Adipocyte (in vitro differentiated cells): ENCODE measurements around the gene AOC3.

Source experiments
- DNase-seq: peaks from one replicate; pipeline ENCODE4 v3.0.0-alpha.2; 2015; ENCODE audit warnings: low read depth
- H3K27me3 ChIP-seq: replicated peaks from 2 replicates; pipeline ENCODE4 v1.7.0; 2013; ENCODE audit warnings: mild to moderate bottlenecking, low read length, moderate library complexity; ENCODE audit not compliant: control insufficient read depth, insufficient read depth
- H3K36me3 ChIP-seq: 2 replicates; pipeline ENCODE4 v1.7.0; 2013; ENCODE audit warnings: low read length, mild to moderate bottlenecking, moderate library complexity; ENCODE audit not compliant: control insufficient read depth, insufficient read depth, severe bottlenecking
- H3K4me1 ChIP-seq: 2 replicates; pipeline ENCODE4 v1.7.0; 2013; ENCODE audit warnings: mild to moderate bottlenecking, low read length, moderate library complexity; ENCODE audit not compliant: control insufficient read depth, insufficient read depth
- H3K4me3 ChIP-seq: 2 replicates; pipeline ENCODE4 v1.7.0; 2013; ENCODE audit warnings: mild to moderate bottlenecking, low read length, moderate library complexity
- H3K9ac ChIP-seq: 2 replicates; pipeline ENCODE4 v1.7.0; 2013; ENCODE audit warnings: mild to moderate bottlenecking, low read length, moderate library complexity
- H3K9me3 ChIP-seq: 2 replicates; pipeline ENCODE4 v1.7.0; 2013; ENCODE audit warnings: mild to moderate bottlenecking, low read length, moderate library complexity; ENCODE audit not compliant: control insufficient read depth

AOC3 gene

DNA sequence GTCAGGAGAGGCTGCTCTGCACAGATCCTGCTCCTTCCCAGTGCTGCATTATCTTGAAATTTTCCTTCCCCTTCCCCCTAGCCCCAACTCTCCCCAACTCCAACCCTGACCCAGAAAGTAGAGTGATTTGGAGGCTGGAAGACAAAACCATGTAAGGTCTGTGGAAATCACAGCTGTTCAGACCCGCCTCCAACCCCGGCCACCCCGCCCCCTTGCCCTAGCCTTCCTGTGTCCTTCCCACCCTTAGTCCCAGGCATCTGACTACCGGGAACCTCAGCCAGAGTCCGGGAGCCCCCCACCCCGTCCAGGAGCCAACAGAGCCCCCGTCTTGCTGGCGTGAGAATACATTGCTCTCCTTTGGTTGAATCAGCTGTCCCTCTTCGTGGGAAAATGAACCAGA is at the start of gene AOC3:
AOC3 (plus strand) TSS at position 246 of the 400 bp plus-strand sequence; CDS start at position 391, 145 bp downstream.
- no peaks in the 10 kb centered on the region for H3K27me3 ChIP-seq
- H3K4me1 ChIP-seq, result peaks cover 61% of the 10 kb centered on the region
- DNase-seq, result no peak

GRCh38 chr17:42803074-42803883 is 47.7 kb upstream of the AOC3 start:
- DNase-seq, result no peak
- Histone ChIP-seq H3K9me3 (no peaks in the 10 kb centered on the region), H3K4me3 (no peak overlapping the region), H3K36me3 (no peaks in the 10 kb centered on the region), H3K9ac (no peak overlapping the region), H3K27me3 (no peaks in the 10 kb centered on the region), H3K4me1 (peaks cover 6% of the 10 kb centered on the region)

More for the DNA sequence above, at the start of gene AOC3:
- H3K4me3 ChIP-seq, result peak within 1 kb of the TSS; percentile 87
- no peaks in the 10 kb centered on the region for H3K9me3 ChIP-seq
- H3K9ac ChIP-seq, result peak within 1 kb of the TSS; percentile 90
- peaks cover 28% of the 10 kb centered on the region for H3K36me3 ChIP-seq

DNA sequence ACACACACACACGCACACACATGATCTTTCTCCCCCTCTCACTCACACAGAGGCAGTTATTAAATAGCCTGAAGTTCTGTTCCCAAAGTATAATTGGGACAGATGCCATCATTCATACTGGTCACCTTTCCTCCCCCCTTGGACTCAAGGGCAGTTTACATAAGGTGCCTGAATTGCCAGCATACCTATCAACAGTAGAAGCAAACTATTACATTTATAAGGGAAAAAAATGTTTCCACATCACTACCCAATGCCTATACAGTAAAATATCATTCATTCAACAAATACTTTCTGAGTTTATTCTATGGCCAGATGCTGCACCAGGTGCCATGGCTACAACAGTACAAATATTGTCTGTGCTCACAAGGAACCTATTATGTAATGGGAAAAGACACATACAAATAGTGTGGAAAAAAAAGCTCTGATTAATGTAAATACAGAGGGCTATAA is 46.1 kb upstream of the AOC3 start:
- H3K4me1 ChIP-seq, result peaks cover 18% of the 10 kb centered on the region
- peaks cover under 1% of the 10 kb centered on the region for H3K36me3 ChIP-seq

DNA sequence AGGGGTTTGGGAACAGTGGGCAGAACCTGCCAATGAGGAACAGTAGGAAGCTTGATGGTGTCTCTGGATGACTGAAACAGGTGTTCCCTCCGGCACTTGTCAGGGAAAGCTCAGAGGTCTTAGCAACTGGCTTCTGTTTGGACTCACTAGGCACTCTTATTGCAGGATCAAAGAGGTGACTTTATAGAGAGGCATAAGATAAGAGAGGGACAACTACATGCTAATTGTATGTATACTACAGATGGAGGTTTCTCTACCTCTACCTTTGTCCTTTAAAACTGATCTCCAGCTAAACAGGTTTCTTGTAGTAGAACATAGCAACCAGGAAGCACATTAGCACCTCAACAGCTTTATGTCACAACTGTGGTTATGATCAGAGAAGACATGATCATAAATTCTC is 44.8 kb upstream of the AOC3 start:
- H3K9me3 ChIP-seq, result no peaks in the 10 kb centered on the region
- H3K36me3 ChIP-seq, result peaks cover 14% of the 10 kb centered on the region
- H3K4me1 ChIP-seq, result peaks cover 18% of the 10 kb centered on the region
- no peak for DNase-seq
- H3K9ac ChIP-seq, result no peak overlapping the region
- no peak overlapping the region for H3K4me3 ChIP-seq
- no peaks in the 10 kb centered on the region for H3K27me3 ChIP-seq

More for the DNA sequence above, 46.1 kb upstream of the AOC3 start:
- H3K9ac ChIP-seq, result no peak overlapping the region
- no peak overlapping the region for H3K4me3 ChIP-seq
- DNase-seq, result no peak
- no peaks in the 10 kb centered on the region for H3K27me3 ChIP-seq
- H3K9me3 ChIP-seq, result no peaks in the 10 kb centered on the region

GRCh38 chr17:42809250-42809649 is 41.7 kb upstream of the AOC3 start:
- Histone ChIP-seq H3K27me3 (no peaks in the 10 kb centered on the region), H3K4me1 (peaks cover 20% of the 10 kb centered on the region), H3K9ac (no peak overlapping the region), H3K36me3 (peaks cover 33% of the 10 kb centered on the region), H3K4me3 (no peak overlapping the region), H3K9me3 (no peaks in the 10 kb centered on the region)
- DNase-seq, result peak; percentile 82

DNA sequence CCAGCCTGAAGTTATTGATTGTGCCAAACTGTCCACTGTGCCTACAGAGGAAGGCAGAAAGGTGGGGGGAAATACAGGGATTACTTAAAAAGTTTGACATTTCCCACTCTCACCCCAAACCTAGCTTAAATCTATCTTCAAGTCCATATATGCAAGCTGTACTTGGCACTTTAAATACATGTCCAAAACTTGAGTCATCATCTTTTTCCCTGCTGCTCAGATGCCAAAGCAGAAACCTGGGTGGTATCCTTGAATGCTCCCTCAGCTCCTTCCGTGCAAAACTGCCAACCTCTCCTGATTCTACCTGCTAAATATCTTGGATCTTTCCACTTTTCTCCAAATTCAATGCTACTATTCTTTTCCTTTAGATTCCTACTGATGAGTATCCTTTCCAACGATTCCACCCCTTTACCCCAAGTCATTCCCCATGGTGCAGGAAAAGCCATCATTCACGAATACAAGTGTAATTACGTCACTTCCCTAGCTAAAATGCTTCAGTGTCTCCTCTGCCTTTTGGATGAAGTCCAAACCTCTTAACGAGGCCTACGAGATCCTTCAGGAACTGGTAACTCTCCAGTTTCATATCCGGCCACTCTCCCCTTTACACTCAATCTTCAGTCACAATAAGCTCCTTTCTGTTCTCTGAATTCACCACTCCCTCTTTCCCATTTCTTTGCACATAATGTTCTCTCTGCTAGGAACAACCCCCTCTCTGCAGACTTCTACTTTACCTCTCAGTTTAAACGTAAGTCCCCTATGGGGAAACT is 36.2 kb upstream of the AOC3 start:
- Histone ChIP-seq H3K27me3 (no peaks in the 10 kb centered on the region), H3K4me3 (peak overlapping the region; percentile 32), H3K36me3 (peaks cover 80% of the 10 kb centered on the region), H3K9ac (peak overlapping the region; percentile 56), H3K9me3 (no peaks in the 10 kb centered on the region), H3K4me1 (peaks cover 21% of the 10 kb centered on the region)
- DNase-seq, result no peak

DNA sequence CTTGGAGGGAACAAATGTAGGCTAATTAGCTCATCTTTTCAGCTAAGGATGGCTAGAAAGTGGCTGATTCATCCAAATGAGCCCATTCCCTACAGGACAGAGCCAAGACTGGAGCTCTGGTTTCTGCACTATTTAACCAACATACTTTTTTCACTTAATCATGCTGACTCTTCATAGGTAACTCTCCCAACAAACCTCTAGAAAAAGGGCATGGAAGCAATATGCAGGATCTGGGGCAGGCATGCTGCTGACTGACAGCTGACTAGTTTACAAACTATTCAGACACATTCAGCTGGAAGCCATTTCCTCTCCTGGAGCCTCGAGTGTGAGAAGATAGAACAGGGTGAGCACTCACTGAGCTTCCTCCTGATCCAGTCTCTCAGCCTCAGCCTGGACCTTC is 33.1 kb upstream of the AOC3 start:
- peaks cover 23% of the 10 kb centered on the region for H3K4me1 ChIP-seq
- DNase-seq, result no peak
- no peaks in the 10 kb centered on the region for H3K27me3 ChIP-seq
- H3K36me3 ChIP-seq, result peaks cover 79% of the 10 kb centered on the region
- H3K9me3 ChIP-seq, result no peaks in the 10 kb centered on the region
- H3K4me3 ChIP-seq, result no peak overlapping the region
- H3K9ac ChIP-seq, result no peak overlapping the region

DNA sequence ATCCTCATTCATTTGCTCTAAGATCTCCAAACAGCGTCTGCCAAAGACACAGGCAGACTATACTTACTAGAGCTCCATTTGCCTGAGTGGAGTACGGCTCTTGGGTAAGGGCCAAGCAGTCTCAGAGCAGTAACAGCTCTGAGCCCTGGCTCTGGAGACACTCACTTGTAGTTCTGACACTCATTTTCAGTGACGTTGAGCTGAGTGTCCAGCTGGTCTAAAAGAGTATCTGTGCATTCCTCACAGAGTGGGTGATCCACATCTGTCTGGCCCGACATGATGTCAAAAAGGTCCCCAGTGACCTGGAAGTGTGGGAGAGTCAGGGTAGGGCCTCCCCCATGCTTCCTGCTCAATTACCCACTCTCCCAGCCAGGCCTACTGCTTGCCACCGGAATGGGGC is 32.6 kb upstream of the AOC3 start:
- Histone ChIP-seq H3K9ac (no peak overlapping the region), H3K4me1 (peaks cover 28% of the 10 kb centered on the region), H3K27me3 (no peaks in the 10 kb centered on the region), H3K9me3 (no peaks in the 10 kb centered on the region), H3K4me3 (no peak overlapping the region), H3K36me3 (peaks cover 76% of the 10 kb centered on the region)
- no peak for DNase-seq

- Histone ChIP-seq H3K9ac (no peak overlapping the region), H3K4me3 (no peak overlapping the region), H3K9me3 (no peaks in the 10 kb centered on the region), H3K36me3 (peaks cover 65% of the 10 kb centered on the region), H3K27me3 (no peaks in the 10 kb centered on the region), H3K4me1 (peaks cover 21% of the 10 kb centered on the region)
- peak; percentile 83 for DNase-seq
These were observed 31.0 kb upstream of the AOC3 start for GRCh38 chr17:42819939-42820535.

- DNase-seq, result no peak
- H3K9me3 ChIP-seq, result no peaks in the 10 kb centered on the region
- no peaks in the 10 kb centered on the region for H3K27me3 ChIP-seq
- H3K9ac ChIP-seq, result no peak overlapping the region
- peaks cover 10% of the 10 kb centered on the region for H3K4me1 ChIP-seq
- peaks cover 54% of the 10 kb centered on the region for H3K36me3 ChIP-seq
- no peak overlapping the region for H3K4me3 ChIP-seq
These were observed 29.8 kb upstream of the AOC3 start for GRCh38 chr17:42821176-42821575.

DNA sequence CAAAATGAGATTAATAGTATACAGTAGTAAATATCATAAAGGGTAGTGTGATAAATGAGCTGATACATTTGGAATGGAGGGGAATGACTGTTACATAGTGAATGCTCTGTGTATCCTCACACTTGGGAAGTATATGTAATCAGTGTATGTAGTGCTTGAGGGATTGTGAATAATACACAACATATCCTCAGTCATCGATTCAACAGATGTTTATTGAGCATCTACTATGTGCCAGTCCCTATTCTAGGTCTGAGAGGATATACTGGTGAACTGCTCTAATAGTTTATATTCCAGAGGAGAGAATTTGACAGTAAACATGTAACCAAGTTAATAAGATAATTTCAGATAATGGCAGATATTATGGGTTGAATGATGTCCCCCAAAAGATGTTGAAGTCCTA is 23.5 kb upstream of the AOC3 start:
- no peak for DNase-seq
- Histone ChIP-seq H3K9ac (no peak overlapping the region), H3K27me3 (no peaks in the 10 kb centered on the region), H3K4me3 (no peak overlapping the region), H3K4me1 (peaks cover 14% of the 10 kb centered on the region), H3K36me3 (no peaks in the 10 kb centered on the region), H3K9me3 (no peaks in the 10 kb centered on the region)
